Right cardiac atrium (tissue), 5 donors: Measurements from ENCODE around the gene CRYBB3. TPM values are rescaled to one million over a fixed set of nuclear protein-coding genes. Genes with fewer than 3 reads are reported as not detected.
"Not testable (repeated sequence)": the region's sequence is repeated elsewhere in the genome, so short reads cannot be mapped to it uniquely, and the experiment has no call there.

Experiments
- ATAC-seq, 2 donors: fragments of 200-7000 bp; cut with Tn5 transposase; one replicate each; pipeline versions ENCODE4 v1.8.0 to v1.9.1; 2020; ENCODE audit warnings: moderate library complexity in 2 of 2, mild to moderate bottlenecking in 1 of 2
- DNase-seq, 3 donors: peaks; one replicate each; pipeline ENCODE4 v3.0.0-alpha.2; 2020
- H3K27ac ChIP-seq: one replicate; pipeline ENCODE4 v1.5.1; 2013; ENCODE audit warnings: mild to moderate bottlenecking, low read length, control low read depth, moderate library complexity
- H3K27me3 ChIP-seq: one replicate; pipeline ENCODE4 v1.6.1; 2013; ENCODE audit not compliant: control insufficient read depth, insufficient read depth
- H3K4me1 ChIP-seq: one replicate; pipeline ENCODE4 v1.6.1; 2013; ENCODE audit warnings: low read length; ENCODE audit not compliant: control insufficient read depth, insufficient read depth
- H3K4me3 ChIP-seq: one replicate; pipeline ENCODE4 v1.5.1; 2013; ENCODE audit warnings: low read length, control low read depth
- H3K9me3 ChIP-seq: one replicate; pipeline ENCODE4 v1.6.1; 2013; ENCODE audit warnings: low read length; ENCODE audit not compliant: control insufficient read depth
- WGBS: extraction: QIAGEN DNeasy Blood & Tissue Kit; methylation state at CpG from one replicate; pipeline ENCODE4 v1.1.7; 2013; 5-methylcytosine and 5-hydroxymethylcytosine counted together
- intact Hi-C, 4 donors: fragments of 100-400 bp; cut with DNase I; formaldehyde crosslinking; loops; one replicate each; pipeline versions ENCODE4 v1.11.0 to v1.14.0; 2022 to 2023
- polyA plus RNA-seq: library from polyadenylated mRNA; stranded (reverse); fragments of 200-250 nt; gene quantifications from one replicate; pipeline ENCODE4 v1.2.3, GENCODE V29; 2013
- total RNA-seq, 4 donors: library from RNA; stranded (reverse); fragmentation: NEBNext Ultra II Directional; extraction: Animal tissue kit (Norgen Biotek cat#: 25700); gene quantifications; one replicate each; pipeline ENCODE4 v1.2.1, GENCODE V29; 2021
- donor health status: healthy with polysubstance abuse.
- donor health status: DM: no; HTN: yes; CAD: no.
- donor health status: DM: no; HTN: no; CAD: no.
- donor health status: DM: no; HTN: yes; CAD: no; lungs with severe emphysema.
- donor health status: DM: yes; HTN: yes; CAD: no.

Gene CRYBB3
- total and polyA plus RNA-seq, 5 donors, result 0.11 TPM; not detected in 4

DNA sequence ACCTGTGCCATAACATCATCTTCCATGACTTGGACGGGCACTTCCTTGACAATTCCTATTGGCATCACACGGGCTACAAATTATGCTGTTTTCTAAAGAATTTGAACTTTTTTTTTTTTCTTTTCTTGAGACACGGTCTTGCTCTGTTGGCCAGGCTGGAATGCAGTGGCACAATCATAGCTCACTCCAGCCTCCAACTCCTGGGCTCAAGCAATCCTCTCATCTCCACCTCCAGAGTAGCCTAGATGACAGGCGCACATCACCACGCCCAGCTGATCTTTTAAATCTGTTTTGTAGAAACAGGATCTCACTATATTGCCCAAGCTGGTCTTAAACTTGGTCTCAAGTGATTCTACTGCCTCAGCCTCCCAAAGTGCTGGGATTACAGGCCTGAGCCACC, 3.3 kb upstream of the CRYBB3 start:
- DNase-seq (no peak), ATAC-seq (no peak)
- Histone ChIP-seq H3K4me3 (no peak overlapping the region), H3K4me1 (no peaks in the 10 kb centered on the region), H3K9me3 (no peaks in the 10 kb centered on the region), H3K27ac (no peak overlapping the region), H3K27me3 (no peaks in the 10 kb centered on the region)
- 84% methylated on average over 5 of the region's 5 CpGs for WGBS
- intact Hi-C loops, result no loop called here

DNA sequence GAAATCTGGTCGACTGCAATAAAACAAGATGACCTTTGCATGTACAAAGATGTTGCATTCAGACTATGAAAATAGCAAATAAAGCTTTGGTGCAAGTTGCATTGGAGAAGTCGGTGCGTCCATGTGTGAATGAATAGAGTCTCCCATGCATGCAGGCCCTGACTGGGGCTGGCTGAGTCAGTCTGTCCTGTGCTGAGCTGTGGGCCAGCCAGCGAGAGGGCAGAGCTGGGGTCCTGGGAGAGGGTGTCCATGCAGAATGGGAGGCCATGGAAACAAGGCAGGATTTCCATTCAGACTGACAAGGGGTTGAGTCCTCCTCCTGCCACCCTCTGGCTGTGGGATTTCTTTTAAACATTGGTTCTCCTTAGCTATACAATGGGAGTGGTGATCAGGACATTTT, 2.3 kb upstream of the CRYBB3 start:
- Histone ChIP-seq H3K4me3 (no peak overlapping the region), H3K27ac (no peak overlapping the region), H3K27me3 (no peaks in the 10 kb centered on the region), H3K4me1 (no peaks in the 10 kb centered on the region), H3K9me3 (no peaks in the 10 kb centered on the region)
- intact Hi-C loops, result no loop called here
- DNase-seq (no peak), ATAC-seq (no peak)
- WGBS, result 94% methylated on average over 4 of the region's 4 CpGs

DNA sequence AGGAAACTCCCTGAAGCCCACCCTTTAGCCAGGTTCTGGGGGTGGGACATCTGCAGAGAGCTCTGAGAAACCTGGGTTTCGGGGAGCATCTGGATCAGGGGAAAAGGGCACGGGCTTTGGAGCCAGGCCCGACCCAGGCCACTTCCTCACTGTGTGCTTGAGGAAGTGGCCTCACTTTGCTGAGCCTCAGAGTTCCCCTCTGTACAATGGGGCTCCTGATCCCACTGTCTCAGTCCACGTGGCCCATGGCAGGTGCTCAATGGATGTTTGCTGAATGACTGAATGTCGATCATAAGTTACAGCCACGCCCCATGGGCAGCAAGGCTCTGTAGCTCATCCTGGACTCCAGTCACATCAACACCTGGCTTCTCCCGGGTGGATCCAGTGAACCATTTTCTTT, 1.3 kb downstream of the CRYBB3 start:
- intact Hi-C loops, result no loop called here
- DNase-seq (no peak), ATAC-seq (no peak)
- Histone ChIP-seq H3K27me3 (no peaks in the 10 kb centered on the region), H3K4me1 (no peaks in the 10 kb centered on the region), H3K27ac (no peak overlapping the region), H3K4me3 (no peak overlapping the region), H3K9me3 (no peaks in the 10 kb centered on the region)
- 84% methylated on average over 7 of the region's 7 CpGs for WGBS

DNA sequence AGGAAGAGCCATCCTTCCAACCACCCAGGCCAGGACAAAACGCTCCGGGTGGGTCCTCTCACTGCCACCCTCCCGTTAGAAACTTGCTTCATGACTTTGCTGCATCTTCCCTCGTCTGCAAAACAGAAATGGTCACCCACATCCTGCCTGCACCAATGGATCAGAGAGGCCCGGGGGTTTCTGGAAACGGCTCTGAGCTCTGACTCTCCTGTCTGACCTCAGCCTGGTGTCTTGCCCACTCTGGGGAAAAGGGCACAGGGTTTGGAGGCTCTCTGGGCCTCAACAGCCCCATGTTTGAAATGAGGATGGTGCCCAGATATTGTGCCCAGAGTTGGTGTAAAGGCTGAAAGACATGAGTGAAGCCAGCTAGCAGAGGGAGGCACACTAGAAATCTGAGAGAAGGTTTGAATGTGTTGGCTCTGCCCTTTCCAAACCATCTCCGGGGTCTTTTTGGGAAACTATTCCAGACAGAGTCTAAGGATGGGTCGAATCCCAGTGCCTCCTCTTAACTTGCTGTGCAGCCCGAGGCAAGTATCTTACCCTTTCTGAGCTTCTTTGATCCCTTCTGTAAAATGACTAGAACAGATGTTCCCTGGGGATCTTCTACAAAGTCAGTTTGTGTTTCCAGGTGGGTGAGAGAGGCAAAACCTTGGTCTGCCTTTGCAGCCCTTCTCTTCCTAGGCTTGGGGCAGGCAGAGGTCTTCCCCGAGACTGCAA, 2.1 kb downstream of the CRYBB3 start:
- ATAC-seq (no peak), DNase-seq (no peak)
- WGBS, result 64% methylated on average over 10 of the region's 10 CpGs
- Histone ChIP-seq H3K27me3 (no peaks in the 10 kb centered on the region), H3K4me3 (no peak overlapping the region), H3K27ac (no peak overlapping the region), H3K4me1 (no peaks in the 10 kb centered on the region), H3K9me3 (no peaks in the 10 kb centered on the region)
- intact Hi-C loops, result no loop called here

DNA sequence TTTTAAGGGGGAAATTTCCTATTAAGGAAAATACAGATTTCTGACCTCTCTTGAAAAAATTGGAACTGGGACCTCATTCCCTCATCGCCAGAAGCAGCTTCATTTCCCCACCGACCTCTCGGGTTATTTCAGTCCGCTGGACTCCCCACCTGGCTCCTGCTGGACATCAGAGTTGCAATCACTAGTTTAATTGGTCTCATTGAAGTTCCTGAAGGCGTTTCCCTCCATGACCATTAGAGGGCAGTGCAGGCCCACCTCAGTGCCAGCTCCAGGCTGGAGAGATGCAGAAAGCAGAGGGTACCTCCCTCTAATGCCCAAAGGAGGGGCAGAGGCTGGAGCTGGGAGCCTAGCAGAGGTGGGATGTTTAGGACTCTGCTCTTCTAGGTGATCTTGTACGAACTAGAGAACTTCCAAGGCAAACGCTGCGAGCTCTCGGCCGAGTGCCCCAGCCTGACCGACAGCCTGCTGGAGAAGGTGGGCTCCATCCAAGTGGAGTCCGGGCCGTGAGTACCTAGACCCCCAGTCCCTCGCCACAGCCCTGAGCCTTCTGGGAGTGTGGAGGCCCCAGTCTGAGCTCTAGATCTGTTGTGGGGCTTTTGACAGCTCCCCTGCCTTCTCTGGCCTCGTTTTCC, 2.7 kb downstream of the CRYBB3 start:
- 55% methylated on average over 15 of the region's 15 CpGs for WGBS
- peak in 1 of 3 donors; percentile 51 for DNase-seq
- Histone ChIP-seq H3K27ac (no peak overlapping the region), H3K4me1 (no peaks in the 10 kb centered on the region), H3K9me3 (no peaks in the 10 kb centered on the region), H3K27me3 (no peaks in the 10 kb centered on the region), H3K4me3 (no peak overlapping the region)
- peak; percentile 27 to 56 for ATAC-seq
- intact Hi-C loops, result no loop called here

DNA sequence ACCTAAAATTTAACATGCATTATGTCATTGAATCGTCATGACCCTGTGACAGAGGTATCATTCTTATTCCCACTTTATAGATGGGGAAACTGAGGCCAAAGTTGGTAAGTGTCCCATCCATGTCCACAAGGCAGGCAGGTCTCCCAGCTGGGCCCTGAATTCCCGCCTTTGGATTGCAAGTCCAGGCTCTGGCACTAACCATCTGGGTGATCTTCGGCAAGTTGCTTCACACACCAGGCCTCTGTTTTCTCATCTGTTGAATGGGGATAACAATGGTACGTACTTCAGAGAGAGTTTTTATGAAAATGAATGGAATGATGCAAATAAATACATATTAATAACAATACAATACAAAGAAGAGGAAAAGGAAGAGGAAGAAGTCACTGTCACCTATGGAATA, 3.4 kb downstream of the CRYBB3 start:
- intact Hi-C loops, result no loop called here
- Histone ChIP-seq H3K27ac (no peak overlapping the region), H3K4me3 (no peak overlapping the region), H3K27me3 (no peaks in the 10 kb centered on the region), H3K9me3 (no peaks in the 10 kb centered on the region), H3K4me1 (no peaks in the 10 kb centered on the region)
- DNase-seq (no peak), ATAC-seq (no peak)
- WGBS, result 90% methylated on average over 4 of the region's 4 CpGs

DNA sequence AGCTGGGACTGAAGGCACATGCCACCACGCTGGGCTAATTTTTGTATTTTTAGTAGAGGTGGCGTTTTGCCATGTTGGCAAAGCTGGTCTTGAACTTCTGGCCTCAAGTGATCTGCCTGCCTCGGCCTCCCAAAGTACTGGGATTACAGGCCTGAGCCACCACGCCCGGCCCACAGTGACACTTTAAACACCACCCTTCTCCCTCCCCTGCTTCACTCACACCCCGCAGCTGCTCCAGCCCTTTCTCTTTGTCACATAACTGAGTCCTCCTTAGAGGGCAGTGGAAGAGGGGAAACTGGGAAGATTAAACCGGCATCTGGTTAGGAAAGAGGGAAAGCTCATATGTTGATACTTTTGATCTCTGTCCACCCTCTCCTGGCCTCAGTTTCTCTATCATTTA, 4.9 kb downstream of the CRYBB3 start:
- intact Hi-C loops, H3K4me3 ChIP-seq, H3K27me3 ChIP-seq, H3K27ac ChIP-seq, H3K9me3 ChIP-seq, ATAC-seq, H3K4me1 ChIP-seq: not testable (repeated sequence)
- 81% methylated on average over 7 of the region's 7 CpGs for WGBS
- peak in 1 of 3 donors; percentile 30 for DNase-seq

DNA sequence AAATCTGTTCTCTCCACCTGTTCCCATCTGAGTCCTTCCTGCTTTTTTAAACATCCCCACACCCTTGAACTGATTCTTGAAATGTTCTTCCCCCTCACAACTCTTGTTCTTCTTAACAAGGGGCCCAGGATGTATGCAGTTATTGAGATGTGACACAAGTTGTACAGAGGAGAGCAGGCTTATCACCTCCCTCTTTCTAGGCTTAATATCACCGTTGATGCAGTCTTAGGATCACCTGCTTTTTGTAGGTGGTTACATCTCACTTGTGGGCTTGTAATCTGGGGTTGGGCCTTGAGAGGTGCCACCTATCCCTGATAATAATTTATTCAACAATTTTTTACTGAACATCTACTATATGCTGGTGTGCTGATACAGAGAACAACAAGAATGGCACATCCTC, 6.2 kb downstream of the CRYBB3 start:
- intact Hi-C loops, result no loop called here
- Histone ChIP-seq H3K27me3 (no peaks in the 10 kb centered on the region), H3K4me3 (no peak overlapping the region), H3K27ac (no peak overlapping the region), H3K9me3 (no peaks in the 10 kb centered on the region), H3K4me1 (no peaks in the 10 kb centered on the region)
- no peak for DNase-seq
- ATAC-seq, result no peak
- 89% methylated on average over 1 of the region's 1 CpG for WGBS

DNA sequence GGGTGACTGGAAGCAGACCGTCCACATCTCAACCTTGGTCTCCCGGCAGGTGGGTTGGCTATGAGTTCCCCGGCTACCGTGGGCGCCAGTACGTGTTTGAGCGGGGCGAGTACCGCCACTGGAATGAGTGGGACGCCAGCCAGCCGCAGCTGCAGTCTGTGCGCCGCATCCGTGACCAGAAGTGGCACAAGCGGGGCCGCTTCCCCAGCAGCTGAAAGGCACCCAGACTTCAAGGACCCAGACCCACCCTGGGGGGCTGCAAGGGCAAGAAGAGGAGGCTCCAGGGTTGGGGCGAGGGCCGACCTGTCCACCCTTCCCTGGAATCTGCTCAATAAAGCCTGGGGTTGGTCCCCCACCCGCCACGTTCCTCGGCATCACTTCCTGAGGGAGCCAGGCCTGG, 7.3 kb downstream of the CRYBB3 start:
- no peak for ATAC-seq
- no peak overlapping the region for H3K27ac ChIP-seq
- DNase-seq, result no peak
- no peak overlapping the region for H3K4me3 ChIP-seq
- no peaks in the 10 kb centered on the region for H3K9me3 ChIP-seq
- WGBS, result 90% methylated on average over 21 of the region's 21 CpGs
- no peaks in the 10 kb centered on the region for H3K4me1 ChIP-seq
- intact Hi-C loops, result no loop called here
- no peaks in the 10 kb centered on the region for H3K27me3 ChIP-seq

DNA sequence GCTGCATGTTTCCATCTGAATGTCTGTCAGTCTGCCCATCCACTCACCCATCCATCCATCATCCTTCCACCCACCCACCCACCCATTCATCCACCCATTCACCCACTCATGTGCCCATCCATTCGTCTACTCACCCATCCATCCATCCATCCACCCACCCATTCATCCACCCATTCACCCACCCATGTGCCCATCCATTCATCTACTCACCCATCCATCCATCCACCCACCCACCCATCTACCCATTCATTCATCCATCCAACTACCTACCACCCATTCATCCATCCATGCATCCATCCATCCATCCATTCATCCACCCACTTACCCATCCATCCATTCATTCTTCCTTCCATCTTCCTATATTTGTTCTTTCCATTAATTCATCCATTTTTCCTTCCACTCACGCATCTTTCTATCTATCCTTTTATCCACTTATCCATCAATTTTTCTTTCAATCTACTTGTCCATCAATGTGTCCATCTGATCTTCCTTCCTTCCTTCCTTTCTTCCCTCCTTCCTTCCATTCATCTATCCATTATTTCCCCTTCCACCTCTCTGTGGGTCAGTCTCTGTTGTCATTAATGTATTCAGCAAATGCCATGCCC, 8.0 kb downstream of the CRYBB3 start:
- Histone ChIP-seq H3K27me3 (no peaks in the 10 kb centered on the region), H3K4me1 (no peaks in the 10 kb centered on the region), H3K9me3 (no peaks in the 10 kb centered on the region), H3K4me3 (no peak overlapping the region), H3K27ac (no peak overlapping the region)
- intact Hi-C loops, result no loop called here
- no peak for DNase-seq
- ATAC-seq, result no peak
- 46% methylated on average over 2 of the region's 2 CpGs for WGBS

DNA sequence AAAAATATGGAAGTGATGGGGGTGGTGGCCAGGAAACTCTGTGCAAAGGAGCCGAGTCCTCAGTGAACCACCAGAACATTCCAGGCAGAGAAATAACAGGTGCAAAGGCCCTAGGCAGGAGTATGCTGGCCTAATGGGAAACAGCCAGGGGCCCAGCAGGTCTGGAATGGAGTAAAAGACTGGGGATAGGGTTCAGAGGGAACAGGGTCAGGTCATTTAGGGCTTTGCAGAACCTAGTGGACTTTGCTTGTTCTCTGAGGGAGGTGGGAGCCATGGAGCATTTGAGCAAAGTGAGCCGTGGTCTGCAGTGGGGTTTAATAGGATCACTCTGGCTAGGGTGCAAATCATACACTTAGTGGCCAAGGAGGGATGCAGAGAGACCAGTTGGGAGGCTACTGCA, 8.7 kb downstream of the CRYBB3 start:
- no peaks in the 10 kb centered on the region for H3K27me3 ChIP-seq
- intact Hi-C loops, result no loop called here
- no peak overlapping the region for H3K27ac ChIP-seq
- H3K4me1 ChIP-seq, result no peaks in the 10 kb centered on the region
- no peaks in the 10 kb centered on the region for H3K9me3 ChIP-seq
- ATAC-seq (no peak), DNase-seq (no peak)
- no peak overlapping the region for H3K4me3 ChIP-seq
- WGBS, result 86% methylated on average over 2 of the region's 2 CpGs
